Right lobe of liver (tissue), 6 donors: ENCODE results near the gene MYOC. TPM values are rescaled to one million over a fixed set of nuclear protein-coding genes. Genes with fewer than 3 reads are reported as not detected.

Experiments
- ATAC-seq, 4 donors: fragments of 200-7000 bp; cut with Tn5 transposase; one replicate each; pipeline ENCODE4 v1.9.1; 2020; ENCODE audit warnings: mild to moderate bottlenecking in 4 of 4, moderate library complexity in 4 of 4
- DNase-seq, 3 donors: peaks; one replicate each; pipeline ENCODE4 v3.0.0-alpha.2; 2020
- H3K27ac ChIP-seq, 3 donors: fragments of 200-600 bp; one replicate each; pipeline ENCODE4 v1.8.0; 2022
- H3K27me3 ChIP-seq, 2 donors: fragments of 200-600 bp; one replicate each; pipeline ENCODE4 v1.8.0; 2022
- H3K36me3 ChIP-seq, 4 donors: fragments of 200-600 bp; sonication (generic) in 1 of 4; one replicate each; pipeline versions ENCODE4 v1.5.1 to v1.8.0; 2017 to 2022; ENCODE audit warnings: control low read depth in 1 of 4
- H3K4me1 ChIP-seq, 4 donors: fragments of 200-600 bp; sonication (generic) in 1 of 4; one replicate each; pipeline versions ENCODE4 v1.5.1 to v1.8.0; 2017 to 2022; ENCODE audit warnings: control low read depth in 1 of 4
- H3K4me3 ChIP-seq, 3 donors: fragments of 200-600 bp; one replicate each; pipeline ENCODE4 v1.8.0; 2022
- H3K9me3 ChIP-seq, 4 donors: fragments of 200-600 bp; sonication (generic) in 1 of 4; one replicate each; pipeline versions ENCODE4 v1.5.1 to v1.8.0; 2017 to 2022; ENCODE audit warnings: control low read depth in 1 of 4
- CTCF ChIP-seq, 4 donors: fragments of 200-600 bp in 3 of 4; fragments of 450-650 bp in 1 of 4; IDR thresholded peaks; one replicate each; pipeline versions ENCODE4 v1.5.1 to v1.8.0; 2016 to 2022; ENCODE audit warnings: antibody characterized with exemption in 4 of 4, mild to moderate bottlenecking in 2 of 4
- POLR2A ChIP-seq: fragments of 450-650 bp; IDR thresholded peaks from one replicate; pipeline ENCODE4 v1.6.1; 2017; ENCODE audit warnings: antibody characterized with exemption, mild to moderate bottlenecking
- WGBS: methylation state at CpG from one replicate; pipeline ENCODE4 v1.1.6; 2018; ENCODE audit warnings: low coverage, low lambda C conversion rate; ENCODE audit not compliant: insufficient coverage; ENCODE audit errors: missing lambda C conversion rate; 5-methylcytosine and 5-hydroxymethylcytosine counted together
- intact Hi-C, 2 donors: fragments of 100-400 bp; cut with DNase I; formaldehyde crosslinking; loops; one replicate each; pipeline versions ENCODE4 v1.11.2 to v1.14.1; 2022
- total RNA-seq, 6 experiments: library from RNA; depleted of rRNA in 2 of 6; stranded (reverse); fragments of >200 nt in 2 of 6; fragmentation: NEBNext Ultra II Directional in 3 of 6; extraction: Animal tissue kit (Norgen Biotek cat#: 25700) in 3 of 6; gene quantifications; one replicate each; pipeline versions ENCODE4 v1.1.0 to v1.2.4, GENCODE V29; 2016 to 2023
- donor health status: DM: no; HTN: yes; CAD: no.
- donor health status: DM: no; HTN: no; CAD: no.
- donor health status: DM: no; HTN: no; CAD: no.
- donor health status: DM: no; HTN: yes; CAD: no.
- donor health status: DM: no; HTN: yes; CAD: no.

Gene MYOC
- total RNA-seq, 6 experiments from 2014 or later, result not detected

- peaks cover 0 to 11% (median 4%) of the 10 kb centered on the region in 4 donors for H3K36me3 ChIP-seq
- TF ChIP-seq POLR2A (no peak), CTCF (IDR thresholded peaks at IDR 0.05) (no peak)
- no peaks in the 10 kb centered on the region for H3K9me3 ChIP-seq
- H3K27ac ChIP-seq, result peak overlapping the region in 1 of 3 donors; percentile 72
- H3K4me1 ChIP-seq, result peaks cover 0 to 40% (median 3%) of the 10 kb centered on the region in 4 donors
- no peak overlapping the region for H3K4me3 ChIP-seq
- DNase-seq, result no peak
- 0% methylated on average over 1 of the region's 1 CpG for WGBS
- no peaks in the 10 kb centered on the region for H3K27me3 ChIP-seq
- intact Hi-C loops, result no loop called here
- ATAC-seq, result peak in 1 of 4 donors; percentile 23
Observed at GRCh38 chr1:171597203-171597602, 55.3 kb downstream of the MYOC start.

DNA sequence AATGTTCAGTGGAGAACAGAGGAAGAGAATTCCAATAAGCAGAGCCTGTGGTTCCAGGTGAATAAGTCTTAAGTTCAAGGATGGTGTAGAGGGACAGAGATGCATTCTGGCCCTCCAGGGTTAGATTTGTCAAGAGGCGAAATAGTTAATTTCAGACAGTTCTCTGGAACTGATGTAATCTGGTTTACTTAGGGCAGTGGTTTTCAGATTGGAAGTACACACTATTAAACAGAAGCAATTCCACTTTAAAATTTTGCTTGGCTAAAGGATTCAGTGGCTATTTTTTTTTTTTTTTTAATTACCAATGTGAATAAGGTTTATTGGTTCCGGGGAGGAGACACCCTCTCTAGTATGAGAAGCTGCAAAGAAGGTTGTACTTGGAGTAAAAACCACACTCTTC lies 55.8 kb downstream of the MYOC start:
- WGBS, result 42% methylated on average over 2 of the region's 2 CpGs
- H3K4me1 ChIP-seq, result peaks cover 0 to 40% (median 3%) of the 10 kb centered on the region in 4 donors
- TF ChIP-seq POLR2A (no peak), CTCF (IDR thresholded peaks at IDR 0.05) (no peak)
- no peaks in the 10 kb centered on the region for H3K9me3 ChIP-seq
- H3K27ac ChIP-seq, result peak overlapping the region in 1 of 3 donors; percentile 72
- no peaks in the 10 kb centered on the region for H3K27me3 ChIP-seq
- ATAC-seq (peak in 2 of 4 donors; percentile 43 to 61), DNase-seq (no peak)
- intact Hi-C loops, result no loop called here
- H3K4me3 ChIP-seq, result no peak overlapping the region
- peaks cover 0 to 16% (median 6%) of the 10 kb centered on the region in 4 donors for H3K36me3 ChIP-seq

- TF ChIP-seq CTCF (IDR thresholded peaks at IDR 0.05), result no peak
- no peak for TF ChIP-seq POLR2A
- intact Hi-C loops, result no loop called here
- H3K4me1 ChIP-seq, result peaks cover 0 to 40% (median 3%) of the 10 kb centered on the region in 4 donors
- ATAC-seq, result peak in 2 of 4 donors; percentile 27 to 61
- H3K4me3 ChIP-seq, result no peak overlapping the region
- no peaks in the 10 kb centered on the region for H3K27me3 ChIP-seq
- 100% methylated on average over 1 of the region's 1 CpG for WGBS
- H3K9me3 ChIP-seq, result no peaks in the 10 kb centered on the region
- peak overlapping the region in 1 of 3 donors; percentile 72 for H3K27ac ChIP-seq
- no peak for DNase-seq
- H3K36me3 ChIP-seq, result peaks cover 0 to 22% (median 8%) of the 10 kb centered on the region in 4 donors
Observed at GRCh38 chr1:171596119-171596518, 56.4 kb downstream of the MYOC start.

- Histone ChIP-seq H3K36me3 (peaks cover 0 to 30% (median 10%) of the 10 kb centered on the region in 4 donors), H3K4me1 (peaks cover 0 to 33% (median 3%) of the 10 kb centered on the region in 4 donors), H3K27ac (peak overlapping the region in 1 of 3 donors; percentile 72), H3K27me3 (no peaks in the 10 kb centered on the region), H3K4me3 (no peak overlapping the region), H3K9me3 (no peaks in the 10 kb centered on the region)
- no peak for TF ChIP-seq POLR2A
- ATAC-seq, result peak; percentile 57 to 82 (median 74)
- intact Hi-C loops, result no loop called here
- DNase-seq, result peak in 1 of 3 donors; percentile 52
- WGBS, result 38% methylated on average over 1 of the region's 1 CpG
Observed at GRCh38 chr1:171595324-171595723, 57.2 kb downstream of the MYOC start.

GRCh38 chr1:171590022-171590421 lies 62.5 kb downstream of the MYOC start:
- 50% methylated on average over 1 of the region's 1 CpG for WGBS
- Histone ChIP-seq H3K27ac (no peak overlapping the region), H3K4me1 (peaks cover 0 to 5% (median 0%) of the 10 kb centered on the region in 4 donors), H3K27me3 (no peaks in the 10 kb centered on the region), H3K36me3 (peaks cover 0 to 70% (median 25%) of the 10 kb centered on the region in 4 donors), H3K4me3 (no peak overlapping the region), H3K9me3 (no peaks in the 10 kb centered on the region)
- TF ChIP-seq CTCF (IDR thresholded peaks at IDR 0.05) (no peak), POLR2A (no peak)
- intact Hi-C loops, result no loop called here
- DNase-seq, result no peak
- no peak for ATAC-seq
